GM04504 (cell line): ENCODE results near the gene AQP7.
"Not testable (repeated sequence)": the region's sequence is repeated elsewhere in the genome, so short reads cannot be mapped to it uniquely, and the experiment has no call there.

Experiments used
- DNase-seq: peaks from one replicate; pipeline ENCODE4 v3.0.0-alpha.2; 2012; ENCODE audit warnings: low read depth

Gene AQP7

GRCh38 chr9:33433871-33434270 is 31.5 kb upstream of the AQP7 start:
- DNase-seq: no peak

DNA sequence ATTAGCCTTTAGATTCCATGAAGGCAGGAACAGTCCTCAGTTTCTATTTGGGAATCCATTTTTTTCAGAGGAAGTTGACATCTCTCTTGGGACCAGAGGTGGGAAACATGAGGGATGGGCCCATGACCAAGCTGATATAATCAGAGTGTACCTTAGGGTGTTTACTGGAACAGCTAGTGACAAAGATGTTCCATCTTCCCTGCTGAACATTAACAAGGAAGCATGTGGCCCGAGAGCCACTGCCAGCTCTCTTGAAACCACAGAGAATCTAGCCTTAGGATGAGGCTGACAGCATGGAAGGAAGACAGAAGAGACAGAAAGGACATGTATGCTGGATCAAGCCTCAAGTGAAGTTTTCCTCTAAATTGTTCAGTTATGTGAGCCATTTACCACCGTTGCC is 29.1 kb upstream of the AQP7 start:
- DNase-seq: no peak

DNA sequence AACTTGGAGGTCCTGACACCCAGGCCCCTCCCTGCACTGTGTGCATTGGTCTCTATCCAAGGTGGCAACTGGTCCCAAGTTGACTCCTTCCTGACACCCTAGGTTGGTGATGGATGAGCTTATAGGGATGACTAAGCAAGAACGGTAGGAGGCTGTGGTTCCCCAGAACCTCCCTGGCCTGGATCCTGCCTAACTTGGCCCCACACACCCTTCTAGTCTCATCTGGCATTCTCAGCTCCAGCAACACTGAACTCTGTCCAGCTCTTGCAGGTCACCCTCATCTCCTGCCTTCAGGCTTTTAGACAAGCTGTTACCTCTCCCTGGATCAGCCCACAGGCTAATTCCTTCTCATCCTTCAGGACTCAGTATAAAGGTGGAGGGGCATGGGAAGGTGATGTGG is 28.6 kb upstream of the AQP7 start:
- DNase-seq: no peak

DNA sequence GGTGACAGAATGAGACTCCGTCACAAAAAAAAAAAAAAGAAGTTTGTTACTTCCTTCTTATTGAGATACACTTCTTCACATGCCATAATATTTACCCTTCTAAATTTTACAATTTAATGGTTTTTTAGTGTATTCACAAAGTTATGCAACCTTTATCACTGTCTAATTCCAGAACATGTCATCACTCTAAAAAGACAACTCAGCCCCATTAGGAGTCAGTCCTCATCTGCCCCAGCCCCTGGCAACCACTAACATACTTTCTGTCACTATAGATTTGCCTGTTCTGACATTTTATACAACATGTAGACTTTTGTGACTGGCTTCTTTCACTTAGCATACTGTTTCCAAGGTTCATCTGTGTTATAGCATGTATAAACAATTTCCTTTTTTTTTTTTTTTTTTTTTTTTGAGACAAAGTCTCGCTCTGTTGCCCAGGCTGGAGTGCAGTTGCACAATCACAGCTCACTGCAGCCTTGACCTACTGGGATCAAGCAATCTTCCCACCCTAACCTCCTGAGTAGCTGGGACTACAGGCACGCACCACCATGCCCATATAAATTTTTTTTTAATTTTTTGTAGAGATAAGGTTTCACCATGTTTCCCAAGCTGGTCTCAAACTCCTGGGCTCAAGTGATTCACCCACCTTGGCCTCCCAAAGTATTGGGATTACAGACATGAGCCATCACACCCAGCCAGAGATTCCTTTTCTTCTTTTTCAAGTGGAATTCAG is 27.1 kb upstream of the AQP7 start:
- DNase-seq: no peak

- no peak for DNase-seq
Measured at GRCh38 chr9:33426843-33427293, 24.5 kb upstream of the AQP7 start.

- DNase-seq: no peak
Measured at GRCh38 chr9:33425128-33425533, 22.8 kb upstream of the AQP7 start.

GRCh38 chr9:33424492-33424891 is 22.1 kb upstream of the AQP7 start:
- not testable (repeated sequence) for DNase-seq

- not testable (repeated sequence) for DNase-seq
Measured at GRCh38 chr9:33424043-33424442, 21.7 kb upstream of the AQP7 start.

DNA sequence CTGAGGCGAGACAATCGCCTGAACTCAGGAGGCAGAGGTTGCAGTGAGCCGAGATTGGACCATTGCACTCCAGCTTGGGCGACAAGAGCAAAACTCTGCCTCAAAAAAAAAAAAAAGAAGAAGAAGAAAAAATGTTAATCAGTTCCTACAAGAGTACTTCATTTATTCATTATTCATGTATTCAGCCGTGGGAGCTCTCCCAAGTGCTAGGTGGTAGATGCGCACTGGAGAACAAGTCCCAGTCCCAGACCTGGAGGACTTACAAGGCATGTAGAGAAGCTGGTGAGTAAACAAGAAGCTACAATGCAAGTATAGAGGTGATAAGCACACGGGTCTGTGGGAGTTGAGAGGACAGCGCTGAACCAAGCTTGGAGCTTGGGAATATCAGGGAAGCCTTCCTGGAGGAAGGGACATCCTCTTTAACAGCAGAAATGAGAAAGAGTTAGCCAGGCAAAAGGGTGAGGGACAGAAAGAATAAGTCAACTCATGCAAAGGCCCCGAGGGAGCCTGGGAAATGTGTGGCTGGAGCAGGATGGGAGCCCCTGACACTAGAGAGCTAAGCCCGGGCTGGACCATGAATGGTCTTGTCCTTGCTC is 17.4 kb upstream of the AQP7 start:
- no peak for DNase-seq

DNA sequence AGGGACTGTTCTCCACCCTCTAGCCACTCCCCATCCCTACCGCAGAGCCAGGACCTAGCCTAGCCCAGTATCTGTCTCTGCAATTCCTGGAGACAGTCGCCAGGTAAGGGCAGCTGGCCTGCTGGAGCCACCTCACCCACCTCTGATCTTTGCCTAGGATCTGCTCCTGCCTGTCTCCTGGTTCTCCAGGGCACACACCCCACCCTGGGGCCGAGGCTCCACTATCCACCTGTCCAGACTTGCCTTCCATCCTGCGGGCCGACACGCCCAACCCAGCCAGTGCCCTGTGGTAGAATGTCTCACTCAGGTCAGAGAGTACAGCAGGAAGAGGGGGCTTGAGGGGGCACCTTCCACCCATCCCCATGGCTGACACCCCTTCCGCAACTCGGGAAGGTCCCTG is 15.7 kb upstream of the AQP7 start:
- no peak for DNase-seq

GRCh38 chr9:33416996-33417395 is 14.6 kb upstream of the AQP7 start:
- DNase-seq: no peak

- DNase-seq: no peak
Measured at GRCh38 chr9:33415501-33416038, 13.2 kb upstream of the AQP7 start.

GRCh38 chr9:33414889-33415500 is 12.6 kb upstream of the AQP7 start:
- DNase-seq: no peak

- DNase-seq: no peak
Measured at GRCh38 chr9:33414268-33414667, 11.9 kb upstream of the AQP7 start.

- no peak for DNase-seq
Measured at GRCh38 chr9:33408087-33408486, 5.7 kb upstream of the AQP7 start.

GRCh38 chr9:33407061-33407460 is 4.7 kb upstream of the AQP7 start:
- no peak for DNase-seq

GRCh38 chr9:33404788-33405362 is 2.5 kb upstream of the AQP7 start:
- no peak for DNase-seq

DNA sequence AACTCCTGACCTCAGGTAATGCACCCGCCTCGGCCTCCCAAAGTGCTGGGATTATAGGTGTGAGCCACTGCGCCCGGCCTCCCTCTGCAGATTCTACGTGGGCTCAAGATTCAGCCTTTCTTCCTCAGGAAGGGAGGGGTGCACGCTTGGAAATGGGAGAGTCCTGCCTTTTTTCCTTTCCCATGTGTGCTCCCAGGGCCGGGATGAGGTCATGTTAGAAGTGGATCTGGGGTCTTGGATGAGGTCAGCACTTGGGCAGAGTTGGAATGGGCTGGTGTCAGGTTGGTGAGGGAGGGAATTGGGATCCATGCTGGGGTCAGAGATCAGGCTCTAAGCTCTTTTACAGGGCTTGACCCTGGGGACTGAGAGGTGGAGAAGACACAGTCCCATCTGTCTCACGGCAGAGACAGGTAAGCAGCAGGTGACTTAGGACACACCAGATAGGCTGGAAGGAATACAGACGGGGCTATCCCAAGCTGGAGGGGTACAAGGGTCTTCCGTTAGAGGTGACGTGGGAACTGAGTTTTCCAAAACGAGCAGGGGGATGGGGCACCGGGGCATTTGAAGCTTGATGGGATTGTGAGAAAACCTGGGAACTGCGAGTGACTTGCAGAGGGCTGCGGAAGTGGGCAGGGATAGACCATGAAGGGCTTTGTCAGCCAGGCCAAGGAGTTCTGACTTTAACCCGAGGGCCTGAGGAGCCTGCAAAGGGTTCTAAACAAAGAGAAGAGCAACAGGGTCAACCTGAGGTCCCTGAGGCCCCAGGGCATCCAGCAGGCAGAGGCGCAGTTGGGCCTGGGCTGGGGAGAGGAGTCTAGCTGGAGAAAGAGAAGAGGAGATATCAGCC is 1.8 kb upstream of the AQP7 start:
- no peak for DNase-seq

DNA sequence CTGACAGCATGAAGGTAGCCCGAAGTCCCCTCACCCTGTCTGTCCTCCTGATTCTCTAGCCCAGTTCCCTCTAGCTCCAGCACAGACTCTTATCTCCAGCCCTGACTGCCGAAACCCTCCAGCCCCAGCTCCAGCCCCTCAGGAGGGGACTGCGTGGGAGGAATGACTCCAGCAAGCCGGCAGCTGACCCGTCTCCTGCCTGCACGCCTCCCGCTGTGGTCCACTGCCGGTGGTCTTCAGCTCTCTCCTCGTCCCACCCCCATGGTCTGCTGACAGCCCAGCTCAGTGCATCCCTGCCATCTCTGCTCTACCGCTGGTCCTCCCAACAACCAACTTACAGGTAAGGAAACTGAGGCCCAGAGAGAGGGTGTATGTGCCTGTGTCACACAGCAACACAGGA is 559 bp downstream of the AQP7 start:
- DNase-seq: not testable (repeated sequence)

GRCh38 chr9:33399047-33399446 is 3.3 kb downstream of the AQP7 start:
- not testable (repeated sequence) for DNase-seq

- DNase-seq: not testable (repeated sequence)
Measured at GRCh38 chr9:33397801-33398200, 4.6 kb downstream of the AQP7 start.
